Parathyroid adenoma (tissue), 2 donors: Measurements from ENCODE around the gene GOLGB1.
A peak's percentile ranks its signal among the peaks of the same experiment; 100 is the strongest.
"Not testable (repeated sequence)": the region's sequence is repeated elsewhere in the genome, so short reads cannot be mapped to it uniquely, and the experiment has no call there.

Experiments used
- H2AFZ ChIP-seq: fragments of 300-600 bp; sonication (generic); one replicate; pipeline ENCODE4 v1.7.0; 2017; ENCODE audit warnings: antibody characterized with exemption, mild to moderate bottlenecking
- H3K27ac ChIP-seq: fragments of 300-600 bp; sonication (generic); one replicate; pipeline ENCODE4 v1.7.0; 2017
- H3K27me3 ChIP-seq: fragments of 300-600 bp; sonication (generic); one replicate; pipeline ENCODE4 v1.7.0; 2017; ENCODE audit warnings: low read length; ENCODE audit not compliant: control insufficient read depth, insufficient read depth
- H3K36me3 ChIP-seq: fragments of 300-600 bp; sonication (generic); one replicate; pipeline ENCODE4 v1.7.0; 2017; ENCODE audit warnings: low read length; ENCODE audit not compliant: control insufficient read depth, insufficient read depth
- H3K4me1 ChIP-seq: fragments of 300-600 bp; sonication (generic); one replicate; pipeline ENCODE4 v1.7.0; 2017; ENCODE audit warnings: control low read depth
- H3K4me2 ChIP-seq: fragments of 300-600 bp; sonication (generic); one replicate; pipeline ENCODE4 v1.7.0; 2017; ENCODE audit warnings: low read length
- H3K4me3 ChIP-seq: fragments of 300-600 bp; sonication (generic); one replicate; pipeline ENCODE4 v1.7.0; 2017; ENCODE audit warnings: low read depth, low read length
- H3K79me2 ChIP-seq: fragments of 300-600 bp; sonication (generic); one replicate; pipeline ENCODE4 v1.7.0; 2017; ENCODE audit warnings: control low read depth
- H3K9ac ChIP-seq: fragments of 300-600 bp; sonication (generic); one replicate; pipeline ENCODE4 v1.7.0; 2017; ENCODE audit warnings: mild to moderate bottlenecking
- H3K9me3 ChIP-seq: fragments of 300-600 bp; sonication (generic); one replicate; pipeline ENCODE4 v1.7.0; 2017; ENCODE audit warnings: low read length; ENCODE audit not compliant: control insufficient read depth
- TF ChIP-seq, protein P1 (sequence below): fragments of 300-600 bp; sonication (generic); IDR thresholded peaks from one replicate; pipeline ENCODE4 v1.7.0; 2017; ENCODE audit warnings: antibody characterized with exemption, mild to moderate bottlenecking
- donor health status: primary hyperparathyroidism.

Gene GOLGB1

DNA sequence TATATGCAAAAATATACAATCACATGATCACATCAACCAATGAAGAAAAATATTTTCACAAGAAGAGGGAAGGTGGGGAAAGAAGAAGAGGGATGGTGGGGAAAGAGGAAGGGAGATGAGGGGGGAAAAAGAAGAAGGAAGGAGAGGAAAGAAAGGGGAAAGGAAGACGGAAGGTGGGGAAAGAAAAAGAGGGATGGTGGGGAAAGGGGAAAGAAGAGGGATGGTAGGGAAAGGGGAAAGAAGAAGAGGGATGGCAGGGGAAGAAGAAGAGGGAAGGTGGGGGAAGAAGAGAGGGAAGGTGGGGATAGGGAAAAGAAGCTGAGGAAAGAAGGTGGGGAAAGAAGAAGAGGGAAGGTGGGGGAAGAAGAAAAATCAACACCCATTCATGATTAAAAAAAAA is 3.2 kb upstream of the GOLGB1 start:
- H3K9me3 ChIP-seq, result no peaks in the 10 kb centered on the region
- H3K4me2 ChIP-seq, result no peak overlapping the region
- H3K4me3 ChIP-seq, result no peak overlapping the region
- no peaks in the 10 kb centered on the region for H3K27me3 ChIP-seq
- H3K36me3 ChIP-seq, result no peaks in the 10 kb centered on the region
- peaks cover 8% of the 10 kb centered on the region for H3K4me1 ChIP-seq
- no peak overlapping the region for H3K9ac ChIP-seq
- TF ChIP-seq, protein P1, sequence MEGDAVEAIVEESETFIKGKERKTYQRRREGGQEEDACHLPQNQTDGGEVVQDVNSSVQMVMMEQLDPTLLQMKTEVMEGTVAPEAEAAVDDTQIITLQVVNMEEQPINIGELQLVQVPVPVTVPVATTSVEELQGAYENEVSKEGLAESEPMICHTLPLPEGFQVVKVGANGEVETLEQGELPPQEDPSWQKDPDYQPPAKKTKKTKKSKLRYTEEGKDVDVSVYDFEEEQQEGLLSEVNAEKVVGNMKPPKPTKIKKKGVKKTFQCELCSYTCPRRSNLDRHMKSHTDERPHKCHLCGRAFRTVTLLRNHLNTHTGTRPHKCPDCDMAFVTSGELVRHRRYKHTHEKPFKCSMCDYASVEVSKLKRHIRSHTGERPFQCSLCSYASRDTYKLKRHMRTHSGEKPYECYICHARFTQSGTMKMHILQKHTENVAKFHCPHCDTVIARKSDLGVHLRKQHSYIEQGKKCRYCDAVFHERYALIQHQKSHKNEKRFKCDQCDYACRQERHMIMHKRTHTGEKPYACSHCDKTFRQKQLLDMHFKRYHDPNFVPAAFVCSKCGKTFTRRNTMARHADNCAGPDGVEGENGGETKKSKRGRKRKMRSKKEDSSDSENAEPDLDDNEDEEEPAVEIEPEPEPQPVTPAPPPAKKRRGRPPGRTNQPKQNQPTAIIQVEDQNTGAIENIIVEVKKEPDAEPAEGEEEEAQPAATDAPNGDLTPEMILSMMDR, result no peak
- H2AFZ ChIP-seq, result no peak overlapping the region
- H3K79me2 ChIP-seq, result peaks cover 9% of the 10 kb centered on the region
- no peak overlapping the region for H3K27ac ChIP-seq

DNA sequence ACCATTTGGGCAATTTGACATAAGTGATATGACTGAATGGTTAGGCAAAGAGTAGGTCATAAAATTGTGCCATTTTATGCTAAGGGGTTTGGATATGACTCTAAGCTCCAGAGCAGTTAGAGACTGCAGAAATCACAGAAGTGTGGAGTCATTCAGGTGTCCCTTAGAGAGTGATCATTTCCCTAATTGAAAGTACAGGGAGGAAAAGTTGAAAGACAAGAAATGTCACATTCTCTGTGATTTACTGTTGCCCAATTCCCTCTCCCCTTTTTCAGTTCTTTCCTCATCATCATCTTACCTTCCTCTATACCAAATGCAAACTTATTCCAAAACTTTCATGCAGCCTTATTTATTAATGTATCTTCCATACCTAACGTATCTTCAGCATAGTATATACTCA is 2.7 kb upstream of the GOLGB1 start:
- H3K27me3 ChIP-seq, result no peaks in the 10 kb centered on the region
- no peak overlapping the region for H2AFZ ChIP-seq
- H3K4me1 ChIP-seq, result peaks cover 10% of the 10 kb centered on the region

DNA sequence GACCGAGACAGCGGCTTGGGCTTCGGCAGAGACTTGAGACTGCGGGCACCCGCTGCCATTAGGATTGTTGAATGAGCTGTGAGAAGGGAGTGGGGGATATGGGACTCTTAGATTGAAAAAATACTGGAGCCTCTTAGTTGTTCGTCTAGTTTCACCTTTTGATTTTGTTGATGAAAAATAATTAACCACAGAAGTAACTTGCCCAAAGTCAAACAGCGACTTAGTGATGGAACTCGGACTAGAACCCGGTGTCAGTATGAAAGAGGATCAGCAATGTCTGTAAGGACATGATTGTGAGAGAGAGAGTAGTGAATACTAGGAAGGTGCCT is 510 bp upstream of the GOLGB1 start:
- no peaks in the 10 kb centered on the region for H3K36me3 ChIP-seq
- no peak overlapping the region for H3K9ac ChIP-seq
- peak overlapping the region; percentile 95 for H3K27ac ChIP-seq
- peak overlapping the region; percentile 71 for H2AFZ ChIP-seq
- peaks cover 10% of the 10 kb centered on the region for H3K4me1 ChIP-seq
- peaks cover 21% of the 10 kb centered on the region for H3K79me2 ChIP-seq
- TF ChIP-seq, protein P1, result no peak
- peak overlapping the region; percentile 95 for H3K4me2 ChIP-seq
- H3K27me3 ChIP-seq, result no peaks in the 10 kb centered on the region
- H3K9me3 ChIP-seq, result no peaks in the 10 kb centered on the region
- H3K4me3 ChIP-seq, result peak overlapping the region; percentile 92

More for the DNA sequence above, 2.7 kb upstream of the GOLGB1 start:
- no peak overlapping the region for H3K4me3 ChIP-seq
- no peak overlapping the region for H3K27ac ChIP-seq
- no peaks in the 10 kb centered on the region for H3K36me3 ChIP-seq
- TF ChIP-seq, protein P1, result no peak
- H3K79me2 ChIP-seq, result peaks cover 12% of the 10 kb centered on the region
- no peak overlapping the region for H3K4me2 ChIP-seq
- no peaks in the 10 kb centered on the region for H3K9me3 ChIP-seq
- H3K9ac ChIP-seq, result no peak overlapping the region

DNA sequence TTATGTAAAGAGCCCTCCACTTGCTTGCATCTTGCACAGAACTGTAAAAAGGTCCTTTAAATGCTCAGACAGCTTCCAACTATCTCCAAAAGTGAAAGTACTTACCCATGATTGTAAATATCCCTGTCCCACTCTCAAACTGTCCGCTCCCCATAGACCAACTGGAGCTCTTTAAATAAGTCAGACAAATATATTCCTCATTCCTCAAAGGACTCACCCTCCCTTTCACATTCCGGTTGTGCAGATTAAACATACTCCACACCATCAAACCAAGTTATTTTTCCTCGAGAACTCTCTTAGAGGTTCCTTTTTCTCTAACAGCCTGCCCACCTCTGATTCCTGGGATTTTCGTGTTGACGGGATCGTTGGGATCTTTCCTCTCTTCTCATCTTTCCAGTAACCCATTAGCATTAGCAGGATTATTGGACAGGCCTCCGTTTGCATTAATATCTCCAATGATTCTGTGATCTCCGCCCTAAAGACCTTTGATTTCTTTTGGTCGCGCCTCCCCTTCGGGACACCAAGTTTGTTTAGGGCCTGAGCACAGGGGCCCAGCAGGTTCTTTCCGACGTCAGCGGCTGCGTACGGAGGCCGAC is 763 bp downstream of the GOLGB1 start:
- no peaks in the 10 kb centered on the region for H3K36me3 ChIP-seq
- no peaks in the 10 kb centered on the region for H3K27me3 ChIP-seq
- H3K9ac ChIP-seq, result peak overlapping the region; percentile 82
- TF ChIP-seq, protein P1, result no peak
- H2AFZ ChIP-seq, result peak overlapping the region; percentile 81
- H3K4me2 ChIP-seq, result peak overlapping the region; percentile 79
- H3K27ac ChIP-seq, result peak overlapping the region; percentile 95
- H3K4me3 ChIP-seq, result peak overlapping the region; percentile 92
- peaks cover 25% of the 10 kb centered on the region for H3K79me2 ChIP-seq
- H3K4me1 ChIP-seq, result peaks cover 13% of the 10 kb centered on the region
- H3K9me3 ChIP-seq, result no peaks in the 10 kb centered on the region

DNA sequence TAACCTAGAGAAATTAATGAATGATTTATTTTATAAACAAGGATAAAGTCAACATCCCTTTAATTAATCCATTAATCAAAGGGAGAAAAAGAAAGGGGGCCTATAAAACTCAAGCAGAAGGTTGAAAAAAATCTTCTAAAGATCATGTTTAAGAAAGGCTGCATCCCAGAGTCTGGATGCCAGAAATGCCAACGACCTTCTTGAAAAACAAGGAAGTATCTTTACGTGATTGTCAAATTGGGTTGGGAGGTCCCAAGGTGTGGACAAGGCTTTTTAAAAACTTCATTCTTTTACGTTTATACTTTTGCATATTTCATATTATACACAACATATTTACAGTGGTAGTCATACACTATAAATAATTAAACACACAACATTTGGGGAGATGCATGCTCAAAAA is 1.6 kb downstream of the GOLGB1 start:
- Histone ChIP-seq H2AFZ (no peak overlapping the region), H3K4me3 (peak overlapping the region; percentile 92), H3K9me3 (no peaks in the 10 kb centered on the region), H3K27ac (no peak overlapping the region), H3K4me2 (peak overlapping the region; percentile 79), H3K27me3 (no peaks in the 10 kb centered on the region), H3K9ac (no peak overlapping the region), H3K4me1 (peaks cover 13% of the 10 kb centered on the region), H3K79me2 (peaks cover 31% of the 10 kb centered on the region), H3K36me3 (no peaks in the 10 kb centered on the region)
- TF ChIP-seq, protein P1, result no peak

DNA sequence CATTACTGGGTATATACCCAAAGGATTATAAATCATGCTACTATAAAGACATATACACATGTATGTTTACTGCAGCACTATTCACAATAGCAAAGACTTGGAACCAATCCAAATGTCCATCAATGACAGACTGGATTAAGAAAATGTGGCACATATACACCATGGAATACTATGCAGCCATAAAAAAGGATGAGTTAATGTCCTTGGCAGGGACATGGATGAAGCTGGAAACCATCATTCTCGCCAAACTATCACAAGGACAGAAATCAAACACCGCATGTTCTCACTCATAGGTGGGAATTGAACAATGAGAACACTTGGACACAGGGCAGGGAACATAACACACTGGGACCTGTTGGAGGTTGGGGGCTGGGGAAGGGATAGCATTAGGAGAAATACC is 6.4 kb downstream of the GOLGB1 start:
- not testable (repeated sequence) for H3K9me3 ChIP-seq, H3K27ac ChIP-seq, H3K36me3 ChIP-seq, H3K27me3 ChIP-seq, H3K4me1 ChIP-seq, H3K9ac ChIP-seq, H3K4me3 ChIP-seq, H3K4me2 ChIP-seq, H2AFZ ChIP-seq
- H3K79me2 ChIP-seq, result peaks cover 60% of the 10 kb centered on the region
